ENCODE measurements around the gene CD52. TPM values are rescaled to one million over a fixed set of nuclear protein-coding genes. Genes with fewer than 3 reads are reported as not detected.
A peak's percentile ranks its signal among the peaks of the same experiment; 100 is the strongest.

The CD52 gene
- total and polyA plus RNA-seq, 4 experiments from 2014 or later: 1,302 to 12,303 (median 4,992) TPM

DNA sequence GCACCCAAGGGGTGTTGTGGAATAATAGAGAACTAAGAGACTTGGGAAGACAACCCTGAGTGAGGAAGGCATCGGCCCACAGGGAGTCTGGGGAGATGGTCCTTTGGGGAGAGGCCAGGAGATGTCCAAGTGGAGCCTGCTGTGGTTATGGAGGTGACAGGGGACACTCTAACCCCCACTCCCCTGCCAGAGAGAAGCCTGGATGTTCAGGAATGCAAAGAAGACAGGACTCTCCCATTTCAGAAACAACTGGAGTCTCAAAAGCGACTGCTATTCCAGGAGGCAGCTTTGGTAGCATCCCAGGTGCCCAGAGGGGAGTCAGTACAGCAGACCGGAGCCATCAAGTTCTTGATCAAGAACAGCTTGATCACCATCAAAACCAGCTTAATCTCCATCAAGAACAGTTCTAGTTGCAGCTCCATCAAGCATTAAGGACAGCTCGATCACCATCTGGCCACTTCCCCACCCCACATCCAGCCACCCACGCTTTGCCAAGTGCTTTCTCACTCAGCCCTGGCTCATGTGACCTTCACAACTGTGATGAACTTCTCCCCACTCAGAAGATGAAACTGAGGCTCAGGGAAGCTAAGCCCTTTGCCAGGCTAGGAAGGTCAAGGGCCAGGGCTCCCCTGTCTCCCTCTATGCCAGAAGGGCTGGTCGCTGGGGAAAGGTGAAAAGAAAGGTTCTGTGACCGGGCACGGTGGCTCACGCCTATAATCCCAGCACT, 743 bp downstream of the CD52 start:
- H3K4me1 ChIP-seq (ENCODE audit: insufficient read depth, low read length): peaks cover 78% of the 10 kb centered on the region
- Mint-ChIP-seq H3K27ac (peak overlapping the region; percentile 83 to 97 (median 93)), H3K4me3 (peak overlapping the region; percentile 93 to 100 (median 96)), H3K9me3 (no peaks in the 10 kb centered on the region), H3K4me1 (peaks cover 48 to 93% (median 67%) of the 10 kb centered on the region in 4 donors), H3K36me3 (peaks cover 49 to 52% of the 10 kb centered on the region in 2 donors), H3K27me3 (no peaks in the 10 kb centered on the region)
- no peak for DNase-seq
- intact Hi-C loops (cut with micrococcal nuclease): no loop called here
- H3K36me3 ChIP-seq (ENCODE audit: insufficient read depth, low read length): peaks cover 37% of the 10 kb centered on the region
- ChIA-PET POLR2A (ENCODE audit: partially characterized antibody) (interaction anchor here (0.6 to 33.0 kb wide), 26 partner anchors 14 to 683 kb away, joined by 3 to 3358 read pairs (median 4); partner anchors contain the start of genes CEP85, DHDDS, HMGN2 and PDIK1L), CTCF (ENCODE audit: partially characterized antibody) (interaction anchor here (0.7 to 25.6 kb wide), 14 partner anchors 10 to 220 kb away, joined by 3 to 1027 read pairs (median 6); partner anchors contain the start of genes CEP85, SH3BGRL3 and UBXN11)
- no peaks in the 10 kb centered on the region for H3K27me3 ChIP-seq (ENCODE audit: insufficient read depth, low read length)
- no peaks in the 10 kb centered on the region for H3K9me3 ChIP-seq (ENCODE audit: control insufficient read depth in 1 of 2, low read length in 2 of 2)
- H3K4me3 ChIP-seq (ENCODE audit: low read length in 2 of 2): peak overlapping the region; percentile 94 to 99
- peak overlapping the region; percentile 69 for H3K27ac ChIP-seq (ENCODE audit: low read depth, low read length)

DNA sequence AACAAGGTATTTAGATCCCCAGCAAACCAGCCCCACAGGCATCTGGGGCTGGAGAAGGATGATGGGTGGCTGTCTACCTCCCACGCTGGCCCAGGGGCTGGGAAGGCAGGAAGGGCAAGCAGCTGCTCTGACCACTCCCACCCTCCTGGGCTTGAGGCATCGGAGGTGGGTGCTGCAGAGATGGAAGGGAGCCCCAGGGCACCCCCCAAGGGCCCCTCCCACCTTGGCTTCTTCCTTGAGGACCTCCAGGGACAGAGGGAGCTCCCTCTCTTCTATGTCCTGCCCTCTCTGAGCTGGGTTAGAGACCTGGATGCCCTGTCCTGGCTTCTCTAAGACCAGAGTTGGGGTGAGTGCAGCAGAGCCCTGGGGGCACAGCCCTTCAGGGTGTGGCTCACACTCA, 3.1 kb downstream of the CD52 start:
- H3K9me3 ChIP-seq (ENCODE audit: control insufficient read depth in 1 of 2, low read length in 2 of 2): no peaks in the 10 kb centered on the region
- peak overlapping the region; percentile 69 for H3K27ac ChIP-seq (ENCODE audit: low read depth, low read length)
- POLR2A ChIA-PET (ENCODE audit: partially characterized antibody): interaction anchor here (0.7 to 33.0 kb wide), 20 partner anchors 12 to 209 kb away, joined by 3 to 3358 read pairs (median 8); partner anchors contain the start of genes CEP85, PDIK1L, SH3BGRL3 and UBXN11
- H3K27me3 ChIP-seq (ENCODE audit: insufficient read depth, low read length): no peaks in the 10 kb centered on the region
- DNase-seq: no peak
- peaks cover 49% of the 10 kb centered on the region for H3K36me3 ChIP-seq (ENCODE audit: insufficient read depth, low read length)
- peak overlapping the region in 1 of 2 donors; percentile 94 for H3K4me3 ChIP-seq (ENCODE audit: low read length in 2 of 2)
- Mint-ChIP-seq H3K9me3 (no peaks in the 10 kb centered on the region), H3K27ac (peak overlapping the region; percentile 83 to 99 (median 95)), H3K36me3 (peaks cover 60 to 67% of the 10 kb centered on the region in 2 donors), H3K4me3 (peak overlapping the region; percentile 95 to 100 (median 96)), H3K4me1 (peaks cover 35 to 69% (median 52%) of the 10 kb centered on the region in 4 donors), H3K27me3 (no peaks in the 10 kb centered on the region)
- intact Hi-C loops (cut with micrococcal nuclease): loop anchor here (1.0 to 5.0 kb wide), 7 partner anchors 36 to 216 kb away; partner anchors contain the start of genes C1orf232, CEP85 and ZNF593
- peaks cover 54% of the 10 kb centered on the region for H3K4me1 ChIP-seq (ENCODE audit: insufficient read depth, low read length)
- CTCF ChIA-PET (ENCODE audit: partially characterized antibody): interaction anchor here (0.5 to 25.6 kb wide), 17 partner anchors 8 to 151 kb away, joined by 3 to 1027 read pairs (median 10); partner anchors contain the start of genes CEP85, SH3BGRL3, UBXN11 and ZNF593

DNA sequence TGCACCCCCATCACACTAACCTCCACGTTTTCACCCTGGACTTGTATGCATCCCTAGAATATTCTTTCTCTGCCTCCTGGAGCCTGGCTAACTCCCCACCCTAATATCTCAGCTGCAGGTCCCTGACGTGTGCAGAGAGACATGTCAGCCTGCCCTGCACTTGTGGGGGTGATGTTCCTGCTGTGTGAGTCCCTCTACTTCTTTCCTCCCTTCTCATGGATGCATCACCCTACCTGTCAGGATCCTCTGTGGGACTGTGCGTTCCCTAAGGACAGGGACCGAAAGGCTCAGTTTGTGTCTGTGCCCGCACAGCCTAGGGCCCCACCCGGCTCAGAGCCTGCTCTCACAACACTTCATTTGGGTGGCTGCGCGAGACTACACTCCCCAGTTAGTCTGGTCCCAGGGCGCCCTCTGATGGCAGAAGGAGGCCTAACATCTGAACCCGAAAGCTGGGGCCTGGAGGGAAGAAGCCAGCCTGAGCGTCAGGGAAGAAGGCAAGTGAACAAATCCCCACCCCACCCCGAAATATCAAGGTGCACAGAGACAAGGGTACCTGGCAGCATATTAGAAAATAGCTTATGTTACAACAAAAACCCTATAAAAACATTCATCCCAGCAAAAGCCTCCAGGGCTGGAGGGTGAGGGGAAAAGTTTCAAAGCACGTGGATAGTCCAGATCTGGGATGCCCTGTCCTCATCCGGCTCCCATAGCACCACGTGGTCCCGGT, 3.7 kb downstream of the CD52 start:
- H3K9me3 Mint-ChIP-seq: no peaks in the 10 kb centered on the region
- ChIA-PET POLR2A (ENCODE audit: partially characterized antibody) (interaction anchor here (0.7 to 33.0 kb wide), 33 partner anchors 8 to 210 kb away, joined by 3 to 3358 read pairs (median 6); partner anchors contain the start of genes CEP85, CRYBG2, DHDDS and PDIK1L), CTCF (ENCODE audit: partially characterized antibody) (interaction anchor here (0.5 to 25.6 kb wide), 26 partner anchors 8 to 152 kb away, joined by 3 to 1027 read pairs (median 6); partner anchors contain the start of genes CEP85, SH3BGRL3, UBXN11 and ZNF593)
- peaks cover 30 to 64% (median 47%) of the 10 kb centered on the region in 4 donors for H3K4me1 Mint-ChIP-seq
- Histone ChIP-seq H3K36me3 (ENCODE audit: insufficient read depth, low read length) (peaks cover 49% of the 10 kb centered on the region), H3K27me3 (ENCODE audit: insufficient read depth, low read length) (no peaks in the 10 kb centered on the region), H3K4me3 (ENCODE audit: low read length in 2 of 2) (peak overlapping the region in 1 of 2 donors; percentile 94), H3K27ac (ENCODE audit: low read depth, low read length) (peak overlapping the region; percentile 69), H3K4me1 (ENCODE audit: insufficient read depth, low read length) (peaks cover 48% of the 10 kb centered on the region), H3K9me3 (ENCODE audit: control insufficient read depth in 1 of 2, low read length in 2 of 2) (no peaks in the 10 kb centered on the region)
- H3K4me3 Mint-ChIP-seq: peak overlapping the region; percentile 91 to 100 (median 96)
- peak overlapping the region; percentile 83 to 99 (median 95) for H3K27ac Mint-ChIP-seq
- DNase-seq: peak; percentile 88 to 95 (median 91)
- intact Hi-C loops (cut with micrococcal nuclease): loop anchor here (1.0 to 5.0 kb wide), 7 partner anchors 36 to 216 kb away; partner anchors contain the start of genes C1orf232, CEP85 and ZNF593
- H3K36me3 Mint-ChIP-seq: peaks cover 60 to 67% of the 10 kb centered on the region in 2 donors
- no peaks in the 10 kb centered on the region for H3K27me3 Mint-ChIP-seq

- intact Hi-C loops (cut with micrococcal nuclease): loop anchor here (5.0 kb wide), 1 partner anchor 155 kb away; the partner anchor contains the start of genes C1orf232 and ZNF593
- ChIA-PET CTCF (ENCODE audit: partially characterized antibody) (interaction anchor here (0.6 to 25.6 kb wide), 24 partner anchors 8 to 152 kb away, joined by 3 to 1027 read pairs (median 8); partner anchors contain the start of genes CEP85, SH3BGRL3, UBXN11 and ZNF593), POLR2A (ENCODE audit: partially characterized antibody) (interaction anchor here (0.9 to 33.0 kb wide), 30 partner anchors 8 to 195 kb away, joined by 3 to 3358 read pairs (median 6); partner anchors contain the start of genes CEP85, CRYBG2, DHDDS and SH3BGRL3)
- H3K4me3 ChIP-seq (ENCODE audit: low read length in 2 of 2): no peak overlapping the region
- peaks cover 49% of the 10 kb centered on the region for H3K36me3 ChIP-seq (ENCODE audit: insufficient read depth, low read length)
- Mint-ChIP-seq H3K27me3 (no peaks in the 10 kb centered on the region), H3K36me3 (peaks cover 60 to 70% of the 10 kb centered on the region in 2 donors), H3K9me3 (no peaks in the 10 kb centered on the region), H3K4me1 (peaks cover 27 to 59% (median 43%) of the 10 kb centered on the region in 4 donors), H3K4me3 (peak overlapping the region in 4 of 8 donors; percentile 17 to 96 (median 72)), H3K27ac (peak overlapping the region in 5 of 7 donors; percentile 78 to 99 (median 94))
- peaks cover 43% of the 10 kb centered on the region for H3K4me1 ChIP-seq (ENCODE audit: insufficient read depth, low read length)
- H3K27ac ChIP-seq (ENCODE audit: low read depth, low read length): peak overlapping the region; percentile 69
- H3K9me3 ChIP-seq (ENCODE audit: control insufficient read depth in 1 of 2, low read length in 2 of 2): no peaks in the 10 kb centered on the region
- no peak for DNase-seq
- no peaks in the 10 kb centered on the region for H3K27me3 ChIP-seq (ENCODE audit: insufficient read depth, low read length)
Observed at GRCh38 chr1:26322042-26322331, 4.2 kb downstream of the CD52 start.

GRCh38 chr1:26323382-26323781, 5.6 kb downstream of the CD52 start:
- ChIA-PET POLR2A (ENCODE audit: partially characterized antibody) (interaction anchor here (0.7 to 33.0 kb wide), 16 partner anchors 10 to 89 kb away, joined by 3 to 3358 read pairs (median 16); partner anchors contain the start of genes CEP85, SH3BGRL3, UBXN11 and ZNF683), CTCF (ENCODE audit: partially characterized antibody) (interaction anchor here (1.0 to 25.6 kb wide), 12 partner anchors 15 to 97 kb away, joined by 3 to 1027 read pairs (median 12); partner anchors contain the start of genes CEP85, SH3BGRL3 and UBXN11)
- Mint-ChIP-seq H3K4me3 (peak overlapping the region in 2 of 8 donors; percentile 44 to 46), H3K27ac (peak overlapping the region in 5 of 7 donors; percentile 22 to 78 (median 62)), H3K9me3 (no peaks in the 10 kb centered on the region), H3K4me1 (peaks cover 20 to 47% (median 34%) of the 10 kb centered on the region in 4 donors), H3K27me3 (no peaks in the 10 kb centered on the region), H3K36me3 (peaks cover 52 to 62% of the 10 kb centered on the region in 2 donors)
- Histone ChIP-seq H3K4me1 (ENCODE audit: insufficient read depth, low read length) (peaks cover 36% of the 10 kb centered on the region), H3K27me3 (ENCODE audit: insufficient read depth, low read length) (no peaks in the 10 kb centered on the region), H3K36me3 (ENCODE audit: insufficient read depth, low read length) (peaks cover 49% of the 10 kb centered on the region), H3K9me3 (ENCODE audit: control insufficient read depth in 1 of 2, low read length in 2 of 2) (no peaks in the 10 kb centered on the region), H3K27ac (ENCODE audit: low read depth, low read length) (no peak overlapping the region), H3K4me3 (ENCODE audit: low read length in 2 of 2) (no peak overlapping the region)
- intact Hi-C loops (cut with micrococcal nuclease): loop anchor here (5.0 kb wide), 1 partner anchor 156 kb away; the partner anchor contains the start of genes C1orf232 and ZNF593
- DNase-seq: no peak

DNA sequence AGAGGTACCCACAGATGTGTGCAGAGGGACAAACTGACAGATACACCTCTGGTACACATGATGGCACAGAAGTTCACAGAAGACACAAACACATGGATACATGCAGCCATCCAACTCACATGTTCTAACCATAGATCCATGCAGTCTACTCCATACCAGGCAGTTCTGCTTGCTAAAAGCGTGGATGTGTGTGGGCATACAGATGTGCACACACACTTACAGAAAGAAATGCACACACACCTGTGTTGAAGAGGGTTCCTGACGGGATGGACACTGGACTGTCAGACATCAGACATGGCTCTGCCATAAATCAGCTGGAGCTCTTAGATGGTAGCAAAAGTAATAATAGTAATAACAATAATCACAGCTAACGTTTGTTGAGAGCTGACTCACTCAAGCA, 6.8 kb downstream of the CD52 start:
- Mint-ChIP-seq H3K27ac (peak overlapping the region in 4 of 7 donors; percentile 16 to 89 (median 46)), H3K27me3 (no peaks in the 10 kb centered on the region), H3K4me3 (no peak overlapping the region), H3K9me3 (no peaks in the 10 kb centered on the region), H3K4me1 (peaks cover 20 to 47% (median 29%) of the 10 kb centered on the region in 4 donors), H3K36me3 (peaks cover 42 to 51% of the 10 kb centered on the region in 2 donors)
- Histone ChIP-seq H3K9me3 (ENCODE audit: control insufficient read depth in 1 of 2, low read length in 2 of 2) (no peaks in the 10 kb centered on the region), H3K27ac (ENCODE audit: low read depth, low read length) (no peak overlapping the region), H3K4me3 (ENCODE audit: low read length in 2 of 2) (no peak overlapping the region), H3K36me3 (ENCODE audit: insufficient read depth, low read length) (peaks cover 46% of the 10 kb centered on the region), H3K4me1 (ENCODE audit: insufficient read depth, low read length) (peaks cover 36% of the 10 kb centered on the region), H3K27me3 (ENCODE audit: insufficient read depth, low read length) (no peaks in the 10 kb centered on the region)
- no peak for DNase-seq
- POLR2A ChIA-PET (ENCODE audit: partially characterized antibody): interaction anchor here (1.0 to 33.0 kb wide), 7 partner anchors 8 to 91 kb away, joined by 4 to 3358 read pairs (median 7); partner anchors contain the start of genes CEP85, SH3BGRL3 and UBXN11
- CTCF ChIA-PET (ENCODE audit: partially characterized antibody): interaction anchor here (1.2 to 25.6 kb wide), 6 partner anchors 40 to 92 kb away, joined by 3 to 1027 read pairs (median 15); partner anchors contain the start of genes CEP85 and SH3BGRL3
- intact Hi-C loops (cut with micrococcal nuclease): loop anchor here (5.0 kb wide), 1 partner anchor 157 kb away; the partner anchor contains the start of genes C1orf232 and ZNF593
